GM23338 (cell line): Measurements from ENCODE around the gene STAB2. TPM values are rescaled to one million over a fixed set of nuclear protein-coding genes. Genes with fewer than 3 reads are reported as not detected.

Experiments used
- CREB1 ChIP-seq: fragments of 250-450 bp; sonication (Bioruptor Pico); IDR thresholded peaks from 2 replicates; pipeline ENCODE4 v1.5.0; 2020; ENCODE audit warnings: low read depth, mild to moderate bottlenecking, moderate library complexity
- CTCF ChIP-seq, 2 experiments: fragments of 200-600 bp in 1 of 2; sonication (generic) in 1 of 2; conservative IDR thresholded peaks; 2 replicates each; pipeline versions ENCODE4 v1.5.1 to v1.6.1; 2016 to 2017; ENCODE audit warnings: antibody characterized with exemption in 2 of 2, low read depth in 2 of 2, mild to moderate bottlenecking in 2 of 2, moderate library complexity in 1 of 2
- ETS1 ChIP-seq: IDR thresholded peaks from 2 replicates; pipeline ENCODE4 v1.6.1; 2016; ENCODE audit warnings: antibody characterized with exemption
- EZH2phosphoT487 ChIP-seq: fragments of 200-600 bp; sonication (generic); IDR thresholded peaks from one replicate; pipeline ENCODE4 v1.8.1; 2018; ENCODE audit warnings: antibody characterized with exemption; ENCODE audit not compliant: unreplicated experiment
- JUNB ChIP-seq: IDR thresholded peaks from one replicate; pipeline ENCODE4 v1.6.1; 2016; ENCODE audit warnings: antibody characterized with exemption; ENCODE audit not compliant: unreplicated experiment
- NANOG ChIP-seq: IDR thresholded peaks from 2 replicates; pipeline ENCODE4 v1.6.1; 2016; ENCODE audit warnings: antibody characterized with exemption, borderline replicate concordance
- POLR2AphosphoS5 ChIP-seq: IDR thresholded peaks from 2 replicates; pipeline ENCODE4 v1.6.1; 2016; ENCODE audit warnings: antibody characterized with exemption, low read depth
- STAT1 ChIP-seq: IDR thresholded peaks from one replicate; pipeline ENCODE4 v1.6.1; 2016; ENCODE audit warnings: antibody characterized with exemption; ENCODE audit not compliant: unreplicated experiment
- ZNF114 ChIP-seq: fragments of 250-450 bp; sonication (Bioruptor Pico); IDR thresholded peaks from 2 replicates; pipeline ENCODE4 v1.5.0; 2020; ENCODE audit warnings: mild to moderate bottlenecking, moderate library complexity
- ZNF331 ChIP-seq: fragments of 250-450 bp; sonication (Bioruptor Pico); IDR thresholded peaks from 2 replicates; pipeline ENCODE4 v1.5.0; 2020; ENCODE audit warnings: low read depth, mild to moderate bottlenecking, moderate library complexity
- ZNF462 ChIP-seq: fragments of 250-450 bp; sonication (Bioruptor Pico); IDR thresholded peaks from 2 replicates; pipeline ENCODE4 v1.5.0; 2020; ENCODE audit warnings: mild to moderate bottlenecking, moderate library complexity
- polyA plus RNA-seq: library from polyadenylated mRNA; unstranded; fragments of >200 nt; fragmentation: Nextera tagmentation; extraction: Ambion mirVana; gene quantifications from 2 replicates; pipeline ENCODE4 v1.2.1, GENCODE V29; 2016
- total RNA-seq: library from RNA; depleted of rRNA; stranded (reverse); fragments of >200 nt; shearing (Covaris generic); gene quantifications from 2 replicates; pipeline ENCODE4 v1.2.3, GENCODE V29; 2014

Gene STAB2
- total and polyA plus RNA-seq, 2 experiments from 2014 or later, result 0.14 TPM; not detected in 1

GRCh38 chr12:103686026-103686425 is 99.0 kb downstream of the STAB2 start (continued):
- TF ChIP-seq ZNF462 (no peak), ZNF331 (no peak), CTCF (conservative IDR thresholded peaks at IDR 0.05; ENCODE audit: low read depth in 2 of 2) (no peak), NANOG (no peak), ZNF114 (CRISPR knock-in tag) (no peak), CREB1 (CRISPR knock-in tag) (no peak), EZH2phosphoT487 (no peak), STAT1 (no peak), POLR2AphosphoS5 (no peak), ETS1 (no peak), JUNB (no peak)
